OCI-M2 (cell line): ENCODE data around the gene CFAP20DC.
"Not testable (repeated sequence)": the region's sequence is repeated elsewhere in the genome, so short reads cannot be mapped to it uniquely, and the experiment has no call there.

Experiments used
- DNase-seq: peaks from one replicate; lab custom pipeline; 2025; ENCODE audit not compliant: unreplicated experiment; lab: John Stamatoyannopoulos, UW

The CFAP20DC gene

GRCh38 chr3:58704304-58704703 is 345.5 kb downstream of the CFAP20DC start:
- DNase-seq = not testable (repeated sequence)

GRCh38 chr3:58698246-58698645 is 351.6 kb downstream of the CFAP20DC start:
- no peak for DNase-seq

- no peak for DNase-seq
These were observed 352.3 kb downstream of the CFAP20DC start for GRCh38 chr3:58697561-58697960.

GRCh38 chr3:58696813-58697212 is 353.0 kb downstream of the CFAP20DC start:
- not testable (repeated sequence) for DNase-seq

GRCh38 chr3:58696093-58696492 is 353.7 kb downstream of the CFAP20DC start:
- no peak for DNase-seq

GRCh38 chr3:58695284-58695683 is 354.5 kb downstream of the CFAP20DC start:
- DNase-seq = not testable (repeated sequence)

- no peak for DNase-seq
These were observed 355.6 kb downstream of the CFAP20DC start for GRCh38 chr3:58693940-58694850.

GRCh38 chr3:58692484-58692883 is 357.3 kb downstream of the CFAP20DC start:
- DNase-seq = no peak
